Panc1 (cell line): ENCODE results near the gene LINGO3. TPM values are rescaled to one million over a fixed set of nuclear protein-coding genes. Genes with fewer than 3 reads are reported as not detected.

Experiments
- ATAC-seq: fragments of 200-7000 bp; cut with Tn5 transposase; 2 replicates; pipeline ENCODE4 v1.9.1; 2020; ENCODE audit warnings: mild to moderate bottlenecking, moderate library complexity
- BruUV-seq: library from RNA; stranded (reverse); fragments of 400-500 nt; replicated peaks from 2 replicates; lab custom pipeline; 2021; lab: Mats Ljungman, UMichigan
- CTCF ChIA-PET: fragments of 300-600 bp; sonication (Branson Sonifier 250); formaldehyde crosslinking; loops from one replicate; lab custom pipeline; 2022; ENCODE audit warnings: antibody characterized with exemption; lab: Charles Lee
- POLR2A ChIA-PET: fragments of 300-600 bp; sonication (Branson Sonifier 250); formaldehyde crosslinking; loops from one replicate; lab custom pipeline; 2022; ENCODE audit warnings: antibody characterized with exemption; lab: Charles Lee
- DNase-seq: peaks from one replicate; pipeline ENCODE4 v3.0.0-alpha.2; 2010; ENCODE audit warnings: low read depth, low spot score
- H3K27ac ChIP-seq: 2 replicates; pipeline ENCODE4 v1.5.1; 2011; ENCODE audit warnings: mild to moderate bottlenecking, low read length, inconsistent platforms
- H3K27me3 ChIP-seq: fragments of 200-500 bp; sonication (Bioruptor generic); 2 replicates; pipeline ENCODE4 v1.6.0; 2014; ENCODE audit warnings: low read length, inconsistent platforms; ENCODE audit not compliant: control insufficient read depth, insufficient read depth
- H3K36me3 ChIP-seq: fragments of 200-500 bp; sonication (Bioruptor generic); 2 replicates; pipeline ENCODE4 v1.5.1; 2014; ENCODE audit warnings: inconsistent platforms, mild to moderate bottlenecking, low read length, moderate library complexity; ENCODE audit not compliant: control insufficient read depth, insufficient read depth
- H3K4me1 ChIP-seq: 2 replicates; pipeline ENCODE4 v1.5.1; 2011; ENCODE audit warnings: inconsistent platforms, mild to moderate bottlenecking, low read length, moderate library complexity; ENCODE audit not compliant: control insufficient read depth, insufficient read depth
- H3K4me3 ChIP-seq, 2 experiments: 2 replicates each; pipeline ENCODE4 v1.5.1; 2011 to 2012; ENCODE audit warnings: low read depth in 2 of 2, low read length in 2 of 2, mild to moderate bottlenecking in 2 of 2, inconsistent platforms in 1 of 2, moderate library complexity in 1 of 2
- H3K9me3 ChIP-seq: fragments of 200-500 bp; sonication (Bioruptor generic); 2 replicates; pipeline ENCODE4 v1.5.1; 2014; ENCODE audit warnings: low read depth, mild to moderate bottlenecking, inconsistent platforms, low read length, moderate library complexity; ENCODE audit not compliant: control insufficient read depth, insufficient read depth
- CTCF ChIP-seq: fragments of 450-650 bp; IDR thresholded peaks from 2 replicates; pipeline ENCODE4 v1.5.1; 2017; ENCODE audit warnings: mild to moderate bottlenecking
- POLR2AphosphoS5 ChIP-seq: IDR thresholded peaks from 2 replicates; pipeline ENCODE4 v1.6.1; 2012; ENCODE audit warnings: mild to moderate bottlenecking, low read depth, low read length, moderate library complexity
- REST ChIP-seq, 2 experiments: IDR thresholded peaks; 2 replicates each; pipeline ENCODE4 v1.6.1; 2011 to 2012; ENCODE audit warnings: low read depth in 2 of 2, control low read depth in 1 of 2, low read length in 1 of 2, mild to moderate bottlenecking in 1 of 2, moderate library complexity in 1 of 2; ENCODE audit not compliant: insufficient read depth in 1 of 2
- SIN3A ChIP-seq: IDR thresholded peaks from 2 replicates; pipeline ENCODE4 v1.6.1; 2012; ENCODE audit warnings: low read depth, mild to moderate bottlenecking, low read length, moderate library complexity, borderline replicate concordance; ENCODE audit not compliant: insufficient read depth
- TCF7L2 ChIP-seq: IDR thresholded peaks from 2 replicates; pipeline ENCODE4 v1.6.1; 2011; ENCODE audit warnings: mild to moderate bottlenecking, low read depth, low read length, inconsistent platforms
- in situ Hi-C: cut with HindIII; loops from 2 replicates; pipeline ENCODE4 v1.10.0; 2016; ENCODE audit warnings: low sequenced_read_pairs, low pct_unique_long_range_greater_than_20kb
- intact Hi-C: fragments of 100-400 bp; cut with micrococcal nuclease; formaldehyde crosslinking; loops from one replicate; pipeline ENCODE4 v1.10.0; 2022; ENCODE audit not compliant: unreplicated experiment
- total RNA-seq: library from RNA; stranded (reverse); gene quantifications from one replicate; pipeline ENCODE4 v1.2.1, GENCODE V29; 2021; ENCODE audit not compliant: unreplicated experiment

Gene LINGO3
- total RNA-seq, 1 experiment from 2014 or later: 0.13 TPM

- DNase-seq (no peak), ATAC-seq (no peak)
- intact Hi-C loops: loop anchor here (5.0 kb wide), 2 partner anchors 82 to 162 kb away; partner anchors contain the start of genes PLEKHJ1 and SF3A2
- TF ChIP-seq TCF7L2: no peak
- no peak overlapping the region for H3K27ac ChIP-seq
- no peaks in the 10 kb centered on the region for H3K27me3 ChIP-seq
- no peak overlapping the region for H3K4me3 ChIP-seq
- H3K36me3 ChIP-seq: no peaks in the 10 kb centered on the region
- H3K4me1 ChIP-seq: no peaks in the 10 kb centered on the region; the same call in 1 of the 2 replicates
- in situ Hi-C loops: no loop called here
- POLR2A ChIA-PET: interaction anchor here (0.6 kb wide), 2 partner anchors 59 to 83 kb away, joined by 4 to 16 read pairs; partner anchors contain the start of gene PLEKHJ1
- BruUV-seq: no TSS peak
- CTCF ChIA-PET: no interaction called here
- H3K9me3 ChIP-seq: no peaks in the 10 kb centered on the region
Measured at GRCh38 chr19:2318923-2319322, 11.0 kb upstream of the LINGO3 start.

DNA sequence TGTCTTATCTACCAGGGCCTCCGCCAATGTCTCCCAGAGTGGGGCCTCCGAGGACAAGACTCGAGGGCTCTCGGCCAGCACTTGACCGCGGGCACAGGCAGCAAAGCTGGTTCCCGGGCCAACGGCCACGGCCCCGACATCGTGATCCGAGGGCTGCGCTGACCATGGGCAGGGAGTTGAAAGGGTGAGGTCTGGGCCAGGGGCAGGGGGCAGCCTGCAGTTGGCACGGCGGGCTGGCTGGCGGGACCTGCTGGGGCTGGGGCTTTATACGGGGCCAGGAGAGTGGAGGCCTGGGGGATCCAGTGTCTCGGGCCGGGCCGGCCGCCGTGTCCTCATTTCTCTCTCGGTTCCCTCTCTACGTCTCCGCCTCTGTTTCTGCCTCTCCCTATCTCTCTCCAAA, 9.8 kb upstream of the LINGO3 start:
- intact Hi-C loops (loop anchor here (5.0 kb wide), 2 partner anchors 80 to 160 kb away; partner anchors contain the start of genes PLEKHJ1 and SF3A2), in situ Hi-C loops (no loop called here)
- H3K4me3 ChIP-seq: no peak overlapping the region
- H3K27ac ChIP-seq: no peak overlapping the region
- H3K9me3 ChIP-seq: no peaks in the 10 kb centered on the region
- H3K27me3 ChIP-seq: no peaks in the 10 kb centered on the region
- BruUV-seq: no TSS peak
- no peak for TF ChIP-seq CTCF
- H3K36me3 ChIP-seq: no peaks in the 10 kb centered on the region
- CTCF ChIA-PET: no interaction called here
- POLR2A ChIA-PET: no interaction called here
- H3K4me1 ChIP-seq: no peaks in the 10 kb centered on the region; the same call in 1 of the 2 replicates
- DNase-seq (no peak), ATAC-seq (no peak)

DNA sequence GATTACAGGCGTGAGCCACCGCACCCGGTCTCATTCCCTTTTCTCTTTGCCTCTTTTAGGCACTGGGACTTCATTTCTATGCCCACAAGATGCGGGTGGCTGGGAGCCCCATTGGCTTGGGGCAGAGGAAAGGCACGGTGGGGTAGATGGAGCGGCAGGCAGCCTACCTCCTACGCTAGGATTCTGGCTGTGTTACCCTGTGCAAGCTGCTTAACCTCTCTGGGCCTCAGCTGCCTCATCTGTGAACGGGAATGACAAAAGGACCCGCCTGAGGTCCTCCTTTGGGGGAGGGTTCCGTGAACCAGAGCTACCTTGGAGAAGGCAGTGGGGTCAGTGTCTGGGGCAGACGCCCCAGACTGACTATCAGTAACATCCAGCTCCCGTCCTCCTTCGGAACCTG, 9.3 kb upstream of the LINGO3 start:
- TF ChIP-seq POLR2AphosphoS5 (no peak), REST (IDR thresholded peaks at IDR 0.05; ENCODE audit: insufficient read depth in 1 of 2, low read depth in 2 of 2, low read length in 1 of 2) (no peak), TCF7L2 (no peak), CTCF (no peak), SIN3A (no peak)
- no peak for DNase-seq
- Histone ChIP-seq H3K4me1 (no peaks in the 10 kb centered on the region; the same call in 1 of the 2 replicates), H3K27me3 (no peaks in the 10 kb centered on the region), H3K4me3 (no peak overlapping the region), H3K27ac (no peak overlapping the region), H3K36me3 (no peaks in the 10 kb centered on the region), H3K9me3 (no peaks in the 10 kb centered on the region)
- CTCF ChIA-PET: no interaction called here
- no TSS peak for BruUV-seq
- intact Hi-C loops: loop anchor here (5.0 kb wide), 2 partner anchors 80 to 160 kb away; partner anchors contain the start of genes PLEKHJ1 and SF3A2
- POLR2A ChIA-PET: interaction anchor here (0.7 kb wide), 1 partner anchor 86 kb away, joined by 3 read pairs; no protein-coding TSS in a partner anchor
- in situ Hi-C loops: no loop called here
- ATAC-seq: no peak
